ENCODE results near the gene LONP2. TPM values are rescaled to one million over a fixed set of nuclear protein-coding genes. Genes with fewer than 3 reads are reported as not detected.
A peak's percentile ranks its signal among the peaks of the same experiment; 100 is the strongest.

Gene LONP2
- 17.5 and 22.2 TPM in 2 replicates for polyA plus RNA-seq (2014; cell fraction: cytosol; rRNA removed)
- 16.6 and 21.0 TPM in 2 replicates for polyA plus RNA-seq (2014; cell fraction: nucleus; rRNA removed)

DNA sequence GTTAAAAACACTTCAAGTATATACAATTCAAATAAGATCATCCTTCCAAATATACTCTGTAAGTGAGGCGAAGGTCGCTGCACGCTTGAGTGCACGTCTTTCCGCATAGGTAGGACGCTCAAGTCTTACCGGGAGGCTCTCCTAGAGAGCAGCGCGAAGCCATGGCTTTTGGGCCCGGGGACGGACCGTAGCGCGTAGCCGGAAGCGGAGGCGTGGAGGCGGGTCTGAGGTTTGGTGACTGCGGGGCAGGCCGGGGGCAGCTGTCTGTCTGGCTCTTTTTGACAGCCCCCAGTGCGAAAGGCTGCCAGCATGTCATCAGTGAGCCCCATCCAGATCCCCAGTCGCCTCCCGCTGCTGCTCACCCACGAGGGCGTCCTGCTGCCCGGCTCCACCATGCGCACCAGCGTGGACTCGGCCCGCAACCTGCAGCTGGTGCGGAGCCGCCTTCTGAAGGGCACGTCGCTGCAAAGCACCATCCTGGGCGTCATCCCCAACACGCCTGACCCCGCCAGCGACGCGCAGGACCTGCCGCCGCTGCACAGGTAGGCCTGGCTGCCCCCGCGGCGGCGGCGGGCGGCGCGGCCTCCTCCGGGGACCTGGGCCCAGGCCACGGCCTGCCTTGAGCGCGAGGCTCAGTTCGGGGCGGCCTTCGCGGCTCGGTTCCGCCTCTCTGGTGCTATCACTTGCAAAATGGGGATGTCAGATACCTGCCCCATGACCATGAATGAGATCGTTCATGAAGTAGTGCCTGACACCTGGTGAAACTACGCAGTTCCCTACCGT lies at the start of gene LONP2:
Gene LONP2 (plus strand): TSS at position 221 of the 783 bp plus-strand sequence. CDS start 89 bp downstream, at position 310.
- peak; percentile 87 for DNase-seq (ENCODE audit: low spot score)

GRCh38 chr16:48194828-48195556 lies 49.1 kb upstream of the LONP2 start:
- DNase-seq (ENCODE audit: low spot score), result no peak

GRCh38 chr16:48197294-48197693 lies 46.8 kb upstream of the LONP2 start:
- DNase-seq (ENCODE audit: low spot score), result no peak

DNA sequence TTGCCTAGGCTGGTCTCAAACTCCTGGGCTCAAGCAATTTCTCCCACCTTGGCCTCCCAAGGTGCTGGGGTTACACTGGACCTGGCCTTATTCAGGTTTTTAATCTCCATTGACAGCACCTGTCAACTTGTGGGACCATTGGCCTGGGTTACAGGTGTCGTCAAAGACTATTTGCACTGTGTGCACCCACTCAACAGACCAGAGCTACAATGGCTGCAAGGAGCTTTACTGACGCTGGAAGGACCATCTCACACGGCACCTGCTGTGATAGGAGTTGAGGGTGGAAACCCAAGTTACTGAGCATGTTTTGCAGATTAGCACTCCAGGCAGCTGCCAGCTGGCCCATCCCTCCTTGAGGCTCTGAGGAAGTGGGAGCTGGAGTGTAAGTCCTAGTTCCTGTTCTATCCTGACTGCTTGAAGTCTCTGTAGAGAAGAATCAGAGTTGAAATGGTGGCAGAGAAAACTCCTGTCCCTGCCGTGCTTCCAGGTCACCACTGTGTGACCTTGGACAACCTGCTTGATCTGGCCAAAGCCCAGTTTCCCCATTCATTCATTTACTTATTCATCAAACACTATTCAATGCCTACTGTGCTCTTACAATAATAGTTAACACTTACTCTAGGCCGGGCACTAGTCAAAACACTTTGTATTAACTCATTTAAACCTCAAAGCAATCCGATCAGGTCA lies 42.4 kb upstream of the LONP2 start:
- no peak for DNase-seq (ENCODE audit: low spot score)

DNA sequence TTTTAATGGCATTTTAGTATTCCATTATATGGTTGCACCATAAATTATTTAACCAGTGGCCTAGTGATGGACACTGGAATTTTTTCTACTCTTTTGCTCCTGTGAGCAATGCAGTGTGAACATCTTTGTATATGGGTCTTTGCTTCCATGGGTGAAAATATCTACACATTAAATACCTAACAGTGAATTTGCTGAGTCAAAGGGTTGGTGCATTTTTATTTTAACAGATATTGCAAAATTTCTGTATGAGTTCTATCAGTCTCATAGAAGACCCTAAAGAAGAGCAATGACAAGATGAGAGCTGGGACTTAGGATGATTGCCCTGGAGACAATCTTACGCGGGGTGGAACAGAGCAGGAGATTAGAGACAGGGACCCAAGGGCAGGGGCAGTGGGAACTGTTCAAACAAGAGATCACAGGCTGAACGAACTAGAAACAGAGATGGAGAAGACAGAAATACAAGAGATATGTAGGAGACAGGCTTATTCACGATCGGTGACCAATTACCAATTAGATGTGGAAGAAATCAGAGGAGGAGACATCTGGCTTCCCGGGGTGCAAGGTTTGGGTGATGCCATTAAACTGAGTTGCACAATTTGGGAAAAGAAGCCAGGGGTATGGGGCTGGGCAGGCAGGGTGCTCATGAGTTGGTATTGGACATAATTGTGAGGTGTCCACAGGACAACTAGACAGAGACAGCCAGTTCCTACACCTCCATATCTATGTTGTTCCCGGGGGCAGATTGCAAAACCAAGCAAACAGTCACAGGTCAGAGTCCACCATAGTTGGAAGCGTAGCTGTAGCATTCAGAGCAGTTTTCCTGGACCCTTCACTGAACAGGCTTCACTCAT lies 39.9 kb upstream of the LONP2 start:
- no peak for DNase-seq (ENCODE audit: low spot score)

DNA sequence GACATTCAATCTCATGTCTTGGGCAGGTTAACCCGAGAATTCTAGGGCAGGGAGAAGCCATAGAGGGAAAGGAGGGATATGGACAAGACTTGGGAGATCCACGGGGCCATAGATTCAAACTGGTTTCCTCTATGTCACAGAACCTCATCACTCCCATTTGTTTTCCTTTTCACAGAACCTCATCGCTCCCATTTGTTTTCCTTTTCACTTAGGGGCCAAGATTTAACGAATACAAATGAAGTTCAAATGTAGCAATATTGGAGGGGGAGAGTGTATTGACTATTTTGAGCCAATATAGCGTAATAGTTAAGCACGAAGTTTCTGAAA lies 39.3 kb upstream of the LONP2 start:
- DNase-seq (ENCODE audit: low spot score), result no peak

- DNase-seq (ENCODE audit: low spot score), result no peak
These were observed 37.4 kb upstream of the LONP2 start for GRCh38 chr16:48206594-48207242.

DNA sequence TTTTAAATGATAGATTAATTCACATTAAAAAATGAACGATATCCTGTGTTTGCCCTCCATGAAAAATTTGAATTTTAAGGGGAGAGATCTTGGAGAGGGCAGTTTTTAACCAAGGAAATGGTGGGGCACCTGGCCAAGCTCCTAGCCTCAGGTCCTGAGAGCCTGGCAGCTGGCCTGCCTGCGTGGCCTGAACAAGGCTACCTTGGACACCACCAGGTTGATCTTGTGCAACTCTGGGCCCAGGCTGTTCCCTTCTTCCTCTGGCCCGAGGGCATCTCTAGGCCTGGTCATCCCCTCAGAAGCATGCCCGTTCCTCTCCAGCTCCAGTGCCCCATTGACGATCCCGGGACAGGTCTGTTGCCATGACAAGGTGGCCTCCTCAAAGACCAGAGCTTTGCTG lies 33.4 kb upstream of the LONP2 start:
- DNase-seq (ENCODE audit: low spot score), result no peak

DNA sequence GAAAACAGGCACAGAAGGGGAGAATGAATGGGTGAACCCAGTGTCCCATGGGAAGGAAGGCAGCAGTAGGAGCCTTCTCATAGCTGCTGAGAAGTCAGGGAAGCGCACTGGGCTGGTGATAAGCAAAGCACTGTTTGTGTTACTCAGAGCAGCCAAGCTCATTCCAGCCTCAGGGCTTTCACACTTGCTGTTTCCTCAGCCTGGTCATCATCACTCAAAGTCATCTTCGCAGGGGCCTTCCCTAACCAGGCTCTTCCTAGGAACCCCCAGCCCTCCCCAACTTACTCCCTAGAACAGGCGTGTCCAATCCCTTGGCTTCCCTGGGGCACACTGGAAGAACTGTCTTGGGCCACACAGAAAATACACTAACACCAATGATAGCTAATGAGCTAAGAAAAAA lies 32.1 kb upstream of the LONP2 start:
- DNase-seq (ENCODE audit: low spot score), result no peak

DNA sequence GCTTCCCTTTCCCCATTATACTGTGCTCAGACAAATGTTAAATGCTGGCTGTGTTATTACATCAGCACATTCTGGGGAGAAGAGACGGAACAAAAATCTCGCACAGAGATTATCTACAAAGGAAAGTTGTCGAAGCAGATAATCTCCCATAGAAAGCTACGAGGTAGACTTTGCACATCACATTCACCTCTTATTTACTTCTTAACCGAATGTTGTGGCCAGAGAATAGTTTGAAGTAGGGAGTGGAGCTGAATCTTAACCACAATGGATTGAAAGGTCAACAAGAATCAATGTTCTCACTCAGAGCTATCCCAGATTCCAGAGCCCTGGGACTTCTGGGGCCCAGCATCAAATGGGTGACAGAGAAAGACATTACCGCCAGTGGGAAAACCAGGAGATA lies 28.4 kb upstream of the LONP2 start:
- no peak for DNase-seq (ENCODE audit: low spot score)

DNA sequence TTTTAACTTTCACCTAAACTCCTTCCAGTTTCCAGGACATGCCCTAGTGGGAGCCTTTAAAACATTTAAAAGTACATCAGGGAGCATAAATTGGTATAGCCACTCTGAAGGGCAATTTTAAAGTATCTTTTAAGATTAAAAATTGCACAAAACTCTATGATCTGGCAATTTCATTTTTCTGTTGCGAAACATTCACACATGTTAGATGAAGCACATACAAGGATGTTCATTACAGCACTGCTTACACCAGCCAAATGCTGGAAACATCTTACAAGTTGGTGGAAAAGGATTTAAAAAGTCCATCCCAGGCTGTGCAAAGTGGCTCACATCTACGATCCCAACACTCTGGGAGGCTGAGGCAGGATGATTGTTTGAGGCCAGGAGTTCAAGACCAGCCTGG lies 26.4 kb upstream of the LONP2 start:
- no peak for DNase-seq (ENCODE audit: low spot score)

- DNase-seq (ENCODE audit: low spot score), result no peak
These were observed 25.6 kb upstream of the LONP2 start for GRCh38 chr16:48218473-48218872.

DNA sequence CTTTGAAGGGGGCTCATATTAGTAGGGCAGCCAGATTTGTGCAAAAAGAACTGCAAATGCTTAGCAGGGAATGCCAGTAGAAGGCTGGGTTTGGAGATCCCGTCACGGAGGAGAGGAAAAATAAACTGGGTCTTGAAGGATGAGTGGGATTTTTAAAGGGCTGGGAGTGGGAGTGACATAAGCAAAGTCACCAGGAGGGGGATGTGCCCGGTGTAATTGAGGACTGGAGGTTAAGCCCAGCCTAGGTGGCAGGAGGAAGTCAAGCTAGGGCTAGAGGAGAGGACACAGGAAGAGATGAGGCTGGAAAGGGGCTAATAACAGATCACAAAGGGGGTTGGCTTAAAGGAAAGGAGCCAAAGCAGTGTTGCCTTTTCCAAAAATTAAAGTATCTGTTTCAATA lies 23.2 kb upstream of the LONP2 start:
- DNase-seq (ENCODE audit: low spot score), result no peak

- DNase-seq (ENCODE audit: low spot score), result no peak
These were observed 20.6 kb upstream of the LONP2 start for GRCh38 chr16:48223490-48223889.

DNA sequence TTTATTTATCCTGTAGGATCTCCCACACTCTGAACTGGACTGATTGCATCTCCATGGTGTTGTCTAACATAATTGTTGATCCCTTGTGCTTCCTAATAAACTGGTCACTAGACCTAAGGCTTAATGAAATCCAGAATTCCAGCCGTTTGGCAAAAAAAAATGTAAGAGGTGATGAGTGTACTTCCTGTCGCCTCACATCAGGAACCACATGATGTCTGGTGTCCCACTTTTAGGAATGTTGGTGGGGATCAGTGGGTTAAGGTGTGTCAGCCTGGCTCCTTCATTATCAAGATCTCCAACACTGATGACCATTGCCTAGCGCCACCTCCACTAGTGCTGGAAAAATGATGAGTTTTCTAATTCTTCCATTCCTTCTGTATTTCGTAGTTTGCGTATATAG lies 18.6 kb upstream of the LONP2 start:
- DNase-seq (ENCODE audit: low spot score), result no peak

DNA sequence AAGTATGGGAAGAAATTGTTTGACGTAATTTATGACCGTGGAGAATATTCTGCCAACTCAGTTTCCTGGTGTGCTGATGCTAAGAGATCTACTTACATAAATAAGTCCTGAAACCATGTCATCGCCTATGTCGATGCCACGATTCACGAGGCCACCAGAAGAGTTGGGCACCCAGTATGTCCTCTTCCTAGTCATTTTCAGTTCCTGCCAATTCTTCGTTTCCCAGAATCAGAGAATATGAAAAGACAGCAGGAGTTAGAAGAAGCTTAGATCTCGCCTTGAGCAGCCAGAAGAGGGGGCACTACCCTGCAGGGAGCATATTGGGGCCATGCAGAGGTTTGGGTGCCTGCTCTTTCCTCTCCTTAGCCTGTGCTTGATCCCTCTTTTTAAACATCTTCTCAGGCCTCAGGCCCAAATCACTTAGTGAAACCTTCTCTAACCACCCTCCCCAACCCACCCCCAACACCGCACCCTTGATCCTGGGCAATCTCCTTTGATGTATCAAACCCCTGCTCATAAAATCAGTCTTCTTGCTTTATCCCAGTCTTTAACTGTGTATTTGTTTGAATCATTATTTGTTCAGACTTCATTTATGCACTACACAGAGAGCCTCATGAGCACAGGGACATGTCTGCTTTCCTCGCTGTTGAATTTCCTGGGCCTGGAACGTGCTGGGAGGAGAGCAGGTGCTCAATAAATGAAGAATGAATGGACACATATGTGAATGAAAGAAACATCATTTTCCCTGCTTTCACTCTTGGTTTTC lies 12.2 kb upstream of the LONP2 start:
- DNase-seq (ENCODE audit: low spot score), result no peak

DNA sequence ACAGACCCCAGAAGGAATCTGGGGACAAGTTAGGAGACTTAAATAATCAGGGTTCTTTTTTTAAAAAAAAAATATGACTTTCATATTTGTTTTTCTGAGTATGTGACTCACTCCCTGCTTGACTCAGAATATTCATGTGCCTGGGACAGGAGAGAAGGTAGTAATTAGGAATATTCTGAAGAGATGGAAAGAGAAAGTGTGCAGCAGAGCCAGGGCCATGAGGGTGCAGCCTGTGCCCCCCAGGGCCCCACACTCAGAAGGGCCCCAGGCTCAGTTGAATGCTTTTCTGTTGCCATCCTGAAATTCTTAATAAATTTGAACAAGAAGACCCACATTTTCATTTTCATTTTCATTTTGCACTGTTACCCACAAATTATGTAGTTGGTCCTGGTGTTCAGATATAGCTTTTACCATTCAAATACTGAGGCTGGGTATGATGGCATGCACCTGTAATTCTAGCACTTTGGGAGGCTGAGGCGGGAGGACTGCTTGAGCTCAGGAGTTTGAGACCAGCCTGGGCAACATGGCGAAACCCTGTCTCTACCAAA lies 11.5 kb upstream of the LONP2 start:
- no peak for DNase-seq (ENCODE audit: low spot score)

DNA sequence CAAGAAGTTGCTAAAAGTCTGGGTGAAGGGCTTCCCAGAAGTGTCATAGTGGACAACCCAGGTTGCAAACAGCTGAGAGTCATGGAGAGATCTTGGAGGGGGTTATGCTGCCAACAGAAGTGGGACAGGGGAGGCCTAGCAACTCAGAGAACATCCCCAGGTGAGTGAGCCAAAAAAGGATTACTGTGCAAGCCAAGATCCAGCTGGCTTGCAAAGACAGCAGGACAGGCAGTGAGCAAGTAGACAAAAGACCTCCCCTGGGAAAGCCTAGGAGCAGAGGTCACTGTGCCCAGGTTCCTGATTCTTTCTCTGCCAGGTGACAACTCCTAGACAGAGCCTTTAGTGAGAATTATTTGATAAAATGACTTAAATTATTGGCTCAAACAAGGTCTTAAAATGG lies 9.5 kb upstream of the LONP2 start:
- DNase-seq (ENCODE audit: low spot score), result no peak

DNA sequence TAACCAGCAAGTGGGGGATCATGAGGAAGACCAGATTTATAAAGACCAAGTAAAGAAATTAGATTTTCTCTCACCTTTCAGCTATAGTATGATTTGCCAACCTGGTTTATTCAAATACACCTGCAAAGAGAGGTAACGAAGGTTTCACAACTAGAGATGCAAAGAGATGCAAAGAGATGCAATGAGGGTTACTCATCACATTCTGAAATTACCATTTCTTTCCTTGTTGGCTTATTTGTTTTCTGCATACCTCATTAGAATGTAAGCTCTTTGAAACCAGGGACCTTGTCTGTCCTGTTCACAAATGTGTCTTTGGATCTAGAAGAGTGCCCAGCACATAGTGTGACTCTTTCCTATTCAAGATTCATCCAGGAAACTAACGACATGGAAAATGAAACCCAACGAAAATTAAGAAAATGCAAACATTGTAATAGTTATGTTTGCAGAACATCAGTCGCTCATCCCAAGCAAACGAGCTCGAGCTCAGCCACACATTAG lies 9.0 kb upstream of the LONP2 start:
- no peak for DNase-seq (ENCODE audit: low spot score)
